ENCODE results near the gene KDM4C. TPM values are rescaled to one million over a fixed set of nuclear protein-coding genes. Genes with fewer than 3 reads are reported as not detected.

Gene KDM4C
- polyA plus RNA-seq, 1 donor (not counting 4 experiments of a cell fraction or from before 2014, with no cell fraction given): 17.2 TPM

DNA sequence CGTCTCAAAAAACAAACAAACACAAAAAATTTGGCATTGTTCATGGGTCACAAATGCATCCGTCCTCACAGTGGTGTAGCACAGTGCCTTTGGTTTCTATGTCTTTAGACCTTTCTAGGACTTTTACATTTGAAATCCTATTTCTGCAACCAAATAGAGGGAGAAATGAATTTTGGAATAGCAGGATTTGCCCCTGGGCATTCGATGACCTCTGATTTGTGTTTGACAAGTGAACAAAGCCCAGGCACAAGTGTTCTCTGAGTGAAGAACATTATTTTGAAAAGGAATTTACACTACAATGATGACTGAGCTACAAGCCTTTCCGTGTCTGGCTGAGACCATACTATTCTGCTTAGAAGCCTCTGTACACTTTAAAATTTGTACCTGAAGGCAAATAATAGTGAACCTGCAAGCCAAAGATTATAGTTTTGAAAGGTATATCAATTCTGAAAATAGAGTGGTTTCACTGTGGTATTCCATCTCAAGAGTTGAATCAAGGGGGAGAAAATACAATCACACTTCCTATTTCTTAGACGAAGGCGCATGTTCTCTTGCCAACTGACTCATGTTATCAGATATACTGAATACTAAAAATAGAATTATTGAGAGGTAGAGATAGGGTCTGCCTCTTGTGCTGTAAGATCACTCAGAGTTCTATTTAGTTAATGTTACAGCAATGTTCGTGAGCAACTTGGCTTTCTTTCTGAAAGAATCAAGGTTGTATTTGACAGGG lies 297.6 kb downstream of the KDM4C start:
- H3K4me2 ChIP-seq (ENCODE audit: control insufficient read depth, extremely low read depth, insufficient read depth, low read depth, low read length): no peak overlapping the region
- TF ChIP-seq EZH2 (IDR thresholded peaks at IDR 0.05; ENCODE audit: low read length): no peak
- TF ChIP-seq, protein P1, sequence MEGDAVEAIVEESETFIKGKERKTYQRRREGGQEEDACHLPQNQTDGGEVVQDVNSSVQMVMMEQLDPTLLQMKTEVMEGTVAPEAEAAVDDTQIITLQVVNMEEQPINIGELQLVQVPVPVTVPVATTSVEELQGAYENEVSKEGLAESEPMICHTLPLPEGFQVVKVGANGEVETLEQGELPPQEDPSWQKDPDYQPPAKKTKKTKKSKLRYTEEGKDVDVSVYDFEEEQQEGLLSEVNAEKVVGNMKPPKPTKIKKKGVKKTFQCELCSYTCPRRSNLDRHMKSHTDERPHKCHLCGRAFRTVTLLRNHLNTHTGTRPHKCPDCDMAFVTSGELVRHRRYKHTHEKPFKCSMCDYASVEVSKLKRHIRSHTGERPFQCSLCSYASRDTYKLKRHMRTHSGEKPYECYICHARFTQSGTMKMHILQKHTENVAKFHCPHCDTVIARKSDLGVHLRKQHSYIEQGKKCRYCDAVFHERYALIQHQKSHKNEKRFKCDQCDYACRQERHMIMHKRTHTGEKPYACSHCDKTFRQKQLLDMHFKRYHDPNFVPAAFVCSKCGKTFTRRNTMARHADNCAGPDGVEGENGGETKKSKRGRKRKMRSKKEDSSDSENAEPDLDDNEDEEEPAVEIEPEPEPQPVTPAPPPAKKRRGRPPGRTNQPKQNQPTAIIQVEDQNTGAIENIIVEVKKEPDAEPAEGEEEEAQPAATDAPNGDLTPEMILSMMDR (optimal IDR thresholded peaks at IDR 0.05 in 1 of 3, IDR thresholded peaks at IDR 0.05 in 1 of 3, conservative IDR thresholded peaks at IDR 0.05 in 1 of 3; ENCODE audit: extremely low read depth in 1 of 3, insufficient read depth in 2 of 3, low read length in 3 of 3): no peak
- no peaks in the 10 kb centered on the region for H3K9me1 ChIP-seq (ENCODE audit: control insufficient read depth, extremely low read depth, insufficient read depth, low read length)
- no peaks in the 10 kb centered on the region for H4K20me1 ChIP-seq (ENCODE audit: control insufficient read depth, extremely low read depth, insufficient read depth, low read length)
- H3K4me3 ChIP-seq (ENCODE audit: control insufficient read depth in 2 of 3, extremely low read depth in 1 of 3, insufficient read depth in 2 of 3, low read depth in 1 of 3, low read length in 3 of 3): no peak overlapping the region
- no peaks in the 10 kb centered on the region for H3K9me3 ChIP-seq (ENCODE audit: control insufficient read depth, low read depth, low read length)
- DNase-seq (ENCODE audit: low read depth, low spot score) (no peak), FAIRE-seq (no peak)
- no peaks in the 10 kb centered on the region for H3K27me3 ChIP-seq (ENCODE audit: control insufficient read depth, extremely low read depth, insufficient read depth, low read length)
- H3K4me1 ChIP-seq (ENCODE audit: control insufficient read depth, extremely low read depth, insufficient read depth, low read length): no peaks in the 10 kb centered on the region
- H3K27ac ChIP-seq (ENCODE audit: control insufficient read depth, insufficient read depth, low read length): no peak overlapping the region
- H3K9ac ChIP-seq (ENCODE audit: control insufficient read depth, extremely low read depth, insufficient read depth, low read length): no peak overlapping the region
- H2AFZ ChIP-seq (ENCODE audit: control insufficient read depth, low read length): no peak overlapping the region
- no peaks in the 10 kb centered on the region for H3K36me3 ChIP-seq (ENCODE audit: control insufficient read depth in 2 of 2, extremely low read depth in 1 of 2, insufficient read depth in 2 of 2, low read length in 2 of 2)
- dilution Hi-C loops (cut with MboI; ENCODE audit: extremely low pct_ligation_motif_present, low sequenced_read_pairs): no loop called here
- no peaks in the 10 kb centered on the region for H3K79me2 ChIP-seq (ENCODE audit: control insufficient read depth, insufficient read depth, low read length)

GRCh38 chr9:7056254-7056653 lies 298.5 kb downstream of the KDM4C start:
- Histone ChIP-seq H3K4me1 (ENCODE audit: control insufficient read depth, extremely low read depth, insufficient read depth, low read length) (no peaks in the 10 kb centered on the region), H3K27me3 (ENCODE audit: control insufficient read depth, extremely low read depth, insufficient read depth, low read length) (no peaks in the 10 kb centered on the region), H4K20me1 (ENCODE audit: control insufficient read depth, extremely low read depth, insufficient read depth, low read length) (no peaks in the 10 kb centered on the region), H3K9me1 (ENCODE audit: control insufficient read depth, extremely low read depth, insufficient read depth, low read length) (no peaks in the 10 kb centered on the region), H3K9ac (ENCODE audit: control insufficient read depth, extremely low read depth, insufficient read depth, low read length) (no peak overlapping the region), H2AFZ (ENCODE audit: control insufficient read depth, low read length) (no peak overlapping the region), H3K79me2 (ENCODE audit: control insufficient read depth, insufficient read depth, low read length) (no peaks in the 10 kb centered on the region), H3K36me3 (ENCODE audit: control insufficient read depth in 2 of 2, extremely low read depth in 1 of 2, insufficient read depth in 2 of 2, low read length in 2 of 2) (no peaks in the 10 kb centered on the region), H3K4me2 (ENCODE audit: control insufficient read depth, extremely low read depth, insufficient read depth, low read depth, low read length) (no peak overlapping the region), H3K4me3 (ENCODE audit: control insufficient read depth in 2 of 3, extremely low read depth in 1 of 3, insufficient read depth in 2 of 3, low read depth in 1 of 3, low read length in 3 of 3) (no peak overlapping the region), H3K27ac (ENCODE audit: control insufficient read depth, insufficient read depth, low read length) (no peak overlapping the region), H3K9me3 (ENCODE audit: control insufficient read depth, low read depth, low read length) (no peaks in the 10 kb centered on the region)
- dilution Hi-C loops (cut with MboI; ENCODE audit: extremely low pct_ligation_motif_present, low sequenced_read_pairs): no loop called here
- DNase-seq (ENCODE audit: low read depth, low spot score) (no peak), FAIRE-seq (no peak)
- TF ChIP-seq, protein P1 (optimal IDR thresholded peaks at IDR 0.05 in 1 of 3, IDR thresholded peaks at IDR 0.05 in 1 of 3, conservative IDR thresholded peaks at IDR 0.05 in 1 of 3; ENCODE audit: extremely low read depth in 1 of 3, insufficient read depth in 2 of 3, low read length in 3 of 3): no peak
- TF ChIP-seq EZH2 (IDR thresholded peaks at IDR 0.05; ENCODE audit: low read length): no peak
